Trophoblast cell (in vitro differentiated cells and primary cell): ENCODE measurements around the gene ITIH5.

Source experiments
- DNase-seq, 2 donors: peaks; one replicate each; pipeline ENCODE4 v3.0.0-alpha.2; 2016
- H2AFZ ChIP-seq: 2 replicates; pipeline ENCODE4 v1.6.1; 2013; ENCODE audit warnings: low read length, moderate library complexity, mild to moderate bottlenecking; ENCODE audit not compliant: insufficient read depth, poor library complexity
- H2AK5ac ChIP-seq: 2 replicates; pipeline ENCODE4 v1.6.1; 2013; ENCODE audit warnings: mild to moderate bottlenecking, low read length
- H2BK120ac ChIP-seq: 2 replicates; pipeline ENCODE4 v1.6.1; 2013; ENCODE audit warnings: low read length, mild to moderate bottlenecking, moderate library complexity; ENCODE audit not compliant: insufficient read depth, poor library complexity
- H2BK12ac ChIP-seq: 2 replicates; pipeline ENCODE4 v1.6.1; 2013; ENCODE audit warnings: mild to moderate bottlenecking, low read length, moderate library complexity
- H2BK5ac ChIP-seq: 2 replicates; pipeline ENCODE4 v1.6.1; 2013; ENCODE audit warnings: low read length, low read depth, moderate library complexity, mild to moderate bottlenecking; ENCODE audit not compliant: poor library complexity
- H3K14ac ChIP-seq: 2 replicates; pipeline ENCODE4 v1.6.1; 2013; ENCODE audit warnings: mild to moderate bottlenecking, low read length
- H3K18ac ChIP-seq: 2 replicates; pipeline ENCODE4 v1.6.1; 2013; ENCODE audit warnings: mild to moderate bottlenecking, low read length
- H3K23ac ChIP-seq: 2 replicates; pipeline ENCODE4 v1.6.1; 2013; ENCODE audit warnings: low read length
- H3K27ac ChIP-seq: 2 replicates; pipeline ENCODE4 v1.5.1; 2013; ENCODE audit warnings: low read depth, mild to moderate bottlenecking, inconsistent platforms, low read length, moderate library complexity
- H3K27me3 ChIP-seq: 2 replicates; pipeline ENCODE4 v1.6.1; 2013; ENCODE audit warnings: inconsistent platforms, mild to moderate bottlenecking, low read length, moderate library complexity; ENCODE audit not compliant: insufficient read depth
- H3K36me3 ChIP-seq, 2 experiments: 1 replicate in 1 of 2; 2 replicates in 1 of 2; pipeline ENCODE4 v1.6.1; 2013; ENCODE audit warnings: low read length in 2 of 2, mild to moderate bottlenecking in 2 of 2, moderate library complexity in 1 of 2; ENCODE audit not compliant: insufficient read depth in 2 of 2, control insufficient read depth in 1 of 2
- H3K4ac ChIP-seq: 2 replicates; pipeline ENCODE4 v1.6.1; 2013; ENCODE audit warnings: low read depth, mild to moderate bottlenecking, low read length, moderate library complexity
- H3K4me1 ChIP-seq, 2 experiments: 1 replicate in 1 of 2; 2 replicates in 1 of 2; pipeline ENCODE4 v1.6.1; 2013; ENCODE audit warnings: low read length in 2 of 2, mild to moderate bottlenecking in 2 of 2, moderate library complexity in 1 of 2; ENCODE audit not compliant: insufficient read depth in 2 of 2, control insufficient read depth in 1 of 2
- H3K4me2 ChIP-seq: 2 replicates; pipeline ENCODE4 v1.6.1; 2013; ENCODE audit warnings: inconsistent platforms, mild to moderate bottlenecking, low read length, moderate library complexity
- H3K4me3 ChIP-seq: 2 replicates; pipeline ENCODE4 v1.5.1; 2013; ENCODE audit warnings: mild to moderate bottlenecking, low read depth, low read length, inconsistent platforms
- H3K79me1 ChIP-seq: one replicate; pipeline ENCODE4 v1.6.1; 2013; ENCODE audit warnings: low read length
- H3K79me2 ChIP-seq: 2 replicates; pipeline ENCODE4 v1.6.1; 2013; ENCODE audit warnings: low read length, mild to moderate bottlenecking; ENCODE audit not compliant: control insufficient read depth, insufficient read depth, poor library complexity
- H3K9ac ChIP-seq: 2 replicates; pipeline ENCODE4 v1.6.1; 2013; ENCODE audit warnings: mild to moderate bottlenecking, low read length
- H3K9me3 ChIP-seq: 2 replicates; pipeline ENCODE4 v1.6.1; 2013; ENCODE audit warnings: low read depth, mild to moderate bottlenecking, control low read depth, inconsistent platforms, low read length; ENCODE audit not compliant: insufficient read depth
- H4K12ac ChIP-seq: 2 replicates; pipeline ENCODE4 v1.6.1; 2013; ENCODE audit warnings: low read depth, mild to moderate bottlenecking, low read length, moderate library complexity
- H4K8ac ChIP-seq: 2 replicates; pipeline ENCODE4 v1.6.1; 2013; ENCODE audit warnings: low read depth, mild to moderate bottlenecking, low read length, moderate library complexity
- H4K91ac ChIP-seq: one replicate; pipeline ENCODE4 v1.6.1; 2013; ENCODE audit warnings: low read depth, mild to moderate bottlenecking, low read length, moderate library complexity
- WGBS: extraction: QIAGEN DNeasy Blood & Tissue Kit; methylation state at CpG from one replicate; pipeline ENCODE4 v1.1.7; 2013; ENCODE audit warnings: missing lambda C conversion rate; ENCODE audit not compliant: insufficient read length, insufficient coverage; ENCODE audit errors: extremely low coverage; 5-methylcytosine and 5-hydroxymethylcytosine counted together

The ITIH5 gene

GRCh38 chr10:7701158-7701742 lies 34.5 kb upstream of the ITIH5 start:
- no peak overlapping the region for H2BK12ac ChIP-seq
- H3K14ac ChIP-seq: no peak overlapping the region
- no peak overlapping the region for H4K8ac ChIP-seq
- H3K27ac ChIP-seq: no peak overlapping the region
- no peak overlapping the region for H3K23ac ChIP-seq
- no peak overlapping the region for H2BK120ac ChIP-seq
- H3K4me3 ChIP-seq: no peak overlapping the region
- no peak overlapping the region for H3K18ac ChIP-seq
- no peak overlapping the region for H3K4me2 ChIP-seq
- H3K27me3 ChIP-seq: no peaks in the 10 kb centered on the region
- no peak overlapping the region for H2BK5ac ChIP-seq
- no peak overlapping the region for H3K9ac ChIP-seq
- no peaks in the 10 kb centered on the region for H3K9me3 ChIP-seq
- H4K91ac ChIP-seq: no peak overlapping the region
- no peaks in the 10 kb centered on the region for H3K36me3 ChIP-seq
- DNase-seq: no peak
- no peaks in the 10 kb centered on the region for H3K79me1 ChIP-seq
- H3K4me1 ChIP-seq: no peaks in the 10 kb centered on the region
- no peak overlapping the region for H2AFZ ChIP-seq
- no peak overlapping the region for H2AK5ac ChIP-seq
- H3K4ac ChIP-seq: no peak overlapping the region
- no CpG with 5 or more reads among the region's 8 CpGs for WGBS
- H3K79me2 ChIP-seq: no peaks in the 10 kb centered on the region
- H4K12ac ChIP-seq: no peak overlapping the region

- no peaks in the 10 kb centered on the region for H3K27me3 ChIP-seq
- H4K91ac ChIP-seq: no peak overlapping the region
- H3K4me2 ChIP-seq: no peak overlapping the region
- no peak overlapping the region for H4K12ac ChIP-seq
- no peak overlapping the region for H3K14ac ChIP-seq
- DNase-seq: peak in 1 of 2 donors; percentile 79
- no peaks in the 10 kb centered on the region for H3K79me1 ChIP-seq
- H3K4me3 ChIP-seq: no peak overlapping the region
- H3K23ac ChIP-seq: no peak overlapping the region
- H3K9me3 ChIP-seq: no peaks in the 10 kb centered on the region
- H3K27ac ChIP-seq: no peak overlapping the region
- H3K36me3 ChIP-seq: no peaks in the 10 kb centered on the region
- no peak overlapping the region for H3K9ac ChIP-seq
- no peak overlapping the region for H2AK5ac ChIP-seq
- no peak overlapping the region for H2AFZ ChIP-seq
- no peaks in the 10 kb centered on the region for H3K79me2 ChIP-seq
- no CpG with 5 or more reads among the region's 2 CpGs for WGBS
- H3K18ac ChIP-seq: no peak overlapping the region
- H2BK120ac ChIP-seq: no peak overlapping the region
- H3K4ac ChIP-seq: no peak overlapping the region
- no peak overlapping the region for H2BK12ac ChIP-seq
- no peak overlapping the region for H2BK5ac ChIP-seq
- H4K8ac ChIP-seq: no peak overlapping the region
- H3K4me1 ChIP-seq: no peaks in the 10 kb centered on the region
Measured at GRCh38 chr10:7700577-7701125, 33.9 kb upstream of the ITIH5 start.

DNA sequence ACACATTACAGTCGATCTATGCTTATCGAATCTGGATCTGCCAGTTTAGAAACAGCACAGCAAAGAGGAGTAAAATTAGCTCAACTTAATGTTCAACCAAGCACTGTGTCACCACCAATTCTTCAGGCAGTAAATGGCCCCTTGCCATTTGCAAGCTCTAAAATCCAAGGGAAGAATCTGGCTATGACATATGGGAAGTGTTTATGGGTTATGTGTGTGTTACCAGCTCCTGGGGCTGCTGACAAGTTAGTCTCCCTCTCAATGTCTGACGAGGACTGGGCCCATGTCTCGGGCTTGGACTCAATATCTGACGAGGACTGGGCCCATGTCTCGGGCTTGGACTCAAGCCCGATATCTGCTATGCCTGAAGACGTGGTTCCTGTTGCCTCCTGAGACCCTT lies 30.7 kb upstream of the ITIH5 start:
- H2AFZ ChIP-seq: no peak overlapping the region
- H3K14ac ChIP-seq: no peak overlapping the region
- no peak overlapping the region for H3K4ac ChIP-seq
- H3K4me1 ChIP-seq: no peaks in the 10 kb centered on the region
- H3K27me3 ChIP-seq: no peaks in the 10 kb centered on the region
- WGBS: no CpG with 5 or more reads among the region's 8 CpGs
- DNase-seq: no peak
- H3K9ac ChIP-seq: no peak overlapping the region
- no peak overlapping the region for H3K23ac ChIP-seq
- H2AK5ac ChIP-seq: no peak overlapping the region
- H3K18ac ChIP-seq: no peak overlapping the region
- no peak overlapping the region for H4K12ac ChIP-seq
- no peak overlapping the region for H3K4me3 ChIP-seq
- H4K91ac ChIP-seq: no peak overlapping the region
- no peaks in the 10 kb centered on the region for H3K79me2 ChIP-seq
- no peaks in the 10 kb centered on the region for H3K9me3 ChIP-seq
- H2BK5ac ChIP-seq: no peak overlapping the region
- no peak overlapping the region for H3K4me2 ChIP-seq
- no peaks in the 10 kb centered on the region for H3K36me3 ChIP-seq
- no peak overlapping the region for H3K27ac ChIP-seq
- no peaks in the 10 kb centered on the region for H3K79me1 ChIP-seq
- no peak overlapping the region for H2BK120ac ChIP-seq
- H4K8ac ChIP-seq: no peak overlapping the region
- H2BK12ac ChIP-seq: no peak overlapping the region

GRCh38 chr10:7696545-7696944 lies 29.8 kb upstream of the ITIH5 start:
- no peaks in the 10 kb centered on the region for H3K36me3 ChIP-seq
- no CpG with 5 or more reads among the region's 3 CpGs for WGBS

More at GRCh38 chr10:7696545-7696944, 29.8 kb upstream of the ITIH5 start:
- no peak overlapping the region for H3K14ac ChIP-seq
- no peak overlapping the region for H3K4ac ChIP-seq
- H3K9me3 ChIP-seq: peaks cover 6% of the 10 kb centered on the region
- H3K27ac ChIP-seq: no peak overlapping the region
- H3K79me2 ChIP-seq: no peaks in the 10 kb centered on the region
- no peak overlapping the region for H3K4me3 ChIP-seq
- H3K18ac ChIP-seq: no peak overlapping the region
- H3K4me1 ChIP-seq: no peaks in the 10 kb centered on the region
- H2AK5ac ChIP-seq: no peak overlapping the region
- DNase-seq: no peak
- H4K91ac ChIP-seq: no peak overlapping the region
- no peak overlapping the region for H3K9ac ChIP-seq
- no peak overlapping the region for H4K12ac ChIP-seq
- H2BK5ac ChIP-seq: no peak overlapping the region
- H3K23ac ChIP-seq: no peak overlapping the region
- no peaks in the 10 kb centered on the region for H3K79me1 ChIP-seq
- H3K4me2 ChIP-seq: no peak overlapping the region
- H2BK120ac ChIP-seq: no peak overlapping the region
- H2BK12ac ChIP-seq: no peak overlapping the region
- H3K27me3 ChIP-seq: no peaks in the 10 kb centered on the region
- H4K8ac ChIP-seq: no peak overlapping the region
- no peak overlapping the region for H2AFZ ChIP-seq
